Mononuclear cell (primary cell): Measurements from ENCODE around the gene DAPK1. TPM values are rescaled to one million over a fixed set of nuclear protein-coding genes. Genes with fewer than 3 reads are reported as not detected.
"Not testable (repeated sequence)": the region's sequence is repeated elsewhere in the genome, so short reads cannot be mapped to it uniquely, and the experiment has no call there.

Experiments used
- H3K27me3 ChIP-seq: 2 replicates; pipeline ENCODE4 v1.6.0; 2011; ENCODE audit warnings: low read length, control low read depth; ENCODE audit not compliant: insufficient read depth
- H3K4me1 ChIP-seq: 2 replicates; pipeline ENCODE4 v1.5.1; 2011; ENCODE audit warnings: mild to moderate bottlenecking, low read length, control low read depth; ENCODE audit not compliant: insufficient read depth
- H3K4me3 ChIP-seq: 2 replicates; pipeline ENCODE4 v1.5.1; 2011; ENCODE audit warnings: mild to moderate bottlenecking, low read length, moderate library complexity
- H3K9me3 ChIP-seq: 2 replicates; pipeline ENCODE4 v1.5.1; 2011; ENCODE audit warnings: low read depth, mild to moderate bottlenecking, control low read depth, low read length
- total RNA-seq: library from RNA; depleted of rRNA; stranded (reverse); fragments of >200 nt; gene quantifications from one replicate; pipeline ENCODE4 v1.2.3, GENCODE V29; 2012

The DAPK1 gene
- total RNA-seq, 1 donor, result 21.8 TPM

GRCh38 chr9:87537625-87538024, 40.0 kb downstream of the DAPK1 start:
- Histone ChIP-seq H3K4me1 (peaks cover 4% of the 10 kb centered on the region), H3K27me3 (no peaks in the 10 kb centered on the region), H3K9me3 (no peaks in the 10 kb centered on the region), H3K4me3 (no peak overlapping the region)

GRCh38 chr9:87540444-87541105, 42.9 kb downstream of the DAPK1 start:
- H3K27me3 ChIP-seq, result no peaks in the 10 kb centered on the region
- peaks cover 4% of the 10 kb centered on the region for H3K4me1 ChIP-seq
- H3K4me3 ChIP-seq, result no peak overlapping the region
- no peaks in the 10 kb centered on the region for H3K9me3 ChIP-seq

GRCh38 chr9:87541663-87542062, 44.0 kb downstream of the DAPK1 start:
- H3K27me3 ChIP-seq, result no peaks in the 10 kb centered on the region
- H3K9me3 ChIP-seq, result no peaks in the 10 kb centered on the region
- H3K4me3 ChIP-seq, result no peak overlapping the region
- no peaks in the 10 kb centered on the region for H3K4me1 ChIP-seq

GRCh38 chr9:87542141-87542540, 44.5 kb downstream of the DAPK1 start:
- Histone ChIP-seq H3K27me3 (no peaks in the 10 kb centered on the region), H3K4me3 (no peak overlapping the region), H3K9me3 (no peaks in the 10 kb centered on the region), H3K4me1 (no peaks in the 10 kb centered on the region)

- H3K4me3 ChIP-seq, result no peak overlapping the region
- H3K9me3 ChIP-seq, result no peaks in the 10 kb centered on the region
- no peaks in the 10 kb centered on the region for H3K27me3 ChIP-seq
- H3K4me1 ChIP-seq, result no peaks in the 10 kb centered on the region
These were observed 45.6 kb downstream of the DAPK1 start for GRCh38 chr9:87543251-87543650.

- Histone ChIP-seq H3K27me3 (no peaks in the 10 kb centered on the region), H3K4me1 (no peaks in the 10 kb centered on the region), H3K9me3 (no peaks in the 10 kb centered on the region), H3K4me3 (no peak overlapping the region)
These were observed 48.2 kb downstream of the DAPK1 start for GRCh38 chr9:87545858-87546257.

- Histone ChIP-seq H3K4me3 (no peak overlapping the region), H3K4me1 (no peaks in the 10 kb centered on the region), H3K27me3 (no peaks in the 10 kb centered on the region), H3K9me3 (no peaks in the 10 kb centered on the region)
These were observed 49.0 kb downstream of the DAPK1 start for GRCh38 chr9:87546704-87547103.

GRCh38 chr9:87547671-87548081, 50.0 kb downstream of the DAPK1 start:
- H3K4me1 ChIP-seq, result no peaks in the 10 kb centered on the region

GRCh38 chr9:87548159-87548558, 50.5 kb downstream of the DAPK1 start:
- Histone ChIP-seq H3K4me3 (no peak overlapping the region), H3K27me3 (no peaks in the 10 kb centered on the region), H3K4me1 (no peaks in the 10 kb centered on the region), H3K9me3 (no peaks in the 10 kb centered on the region)

More at GRCh38 chr9:87547671-87548081, 50.0 kb downstream of the DAPK1 start:
- H3K27me3 ChIP-seq, result no peaks in the 10 kb centered on the region
- no peaks in the 10 kb centered on the region for H3K9me3 ChIP-seq
- H3K4me3 ChIP-seq, result no peak overlapping the region

GRCh38 chr9:87549088-87549487, 51.4 kb downstream of the DAPK1 start:
- H3K9me3 ChIP-seq, H3K27me3 ChIP-seq, H3K4me3 ChIP-seq, H3K4me1 ChIP-seq: not testable (repeated sequence)

GRCh38 chr9:87549791-87550190, 52.1 kb downstream of the DAPK1 start:
- Histone ChIP-seq H3K9me3 (no peaks in the 10 kb centered on the region), H3K4me1 (peaks cover 13% of the 10 kb centered on the region), H3K27me3 (no peaks in the 10 kb centered on the region), H3K4me3 (no peak overlapping the region)

- no peaks in the 10 kb centered on the region for H3K27me3 ChIP-seq
- H3K4me3 ChIP-seq, result no peak overlapping the region
- no peaks in the 10 kb centered on the region for H3K9me3 ChIP-seq
- peaks cover 19% of the 10 kb centered on the region for H3K4me1 ChIP-seq
These were observed 52.7 kb downstream of the DAPK1 start for GRCh38 chr9:87550253-87550954.

- Histone ChIP-seq H3K4me3 (no peak overlapping the region), H3K27me3 (no peaks in the 10 kb centered on the region), H3K4me1 (peaks cover 33% of the 10 kb centered on the region), H3K9me3 (no peaks in the 10 kb centered on the region)
These were observed 54.1 kb downstream of the DAPK1 start for GRCh38 chr9:87551772-87552217.

- H3K27me3 ChIP-seq, result no peaks in the 10 kb centered on the region
These were observed 56.7 kb downstream of the DAPK1 start for GRCh38 chr9:87554171-87554910.

GRCh38 chr9:87554976-87555375, 57.3 kb downstream of the DAPK1 start:
- peaks cover 44% of the 10 kb centered on the region for H3K4me1 ChIP-seq
- no peaks in the 10 kb centered on the region for H3K27me3 ChIP-seq
- no peak overlapping the region for H3K4me3 ChIP-seq
- H3K9me3 ChIP-seq, result no peaks in the 10 kb centered on the region

More at GRCh38 chr9:87554171-87554910, 56.7 kb downstream of the DAPK1 start:
- Histone ChIP-seq H3K9me3 (no peaks in the 10 kb centered on the region), H3K4me1 (peaks cover 44% of the 10 kb centered on the region), H3K4me3 (no peak overlapping the region)
